Keratinocyte (primary cell): ENCODE data around the gene SMTN. TPM values are rescaled to one million over a fixed set of nuclear protein-coding genes. Genes with fewer than 3 reads are reported as not detected.

Experiments used
- DNase-seq: peaks from one replicate; pipeline ENCODE4 v3.0.0-alpha.2; 2011; ENCODE audit warnings: low read depth, missing footprints, low spot score
- FAIRE-seq: peaks from 2 replicates; lab custom pipeline; 2011; peaks lifted over from hg19 to GRCh38; lab: Jason Lieb, UNC
- H2AFZ ChIP-seq: 2 replicates; pipeline ENCODE4 v1.6.0; 2012; ENCODE audit warnings: low read length, control low read depth, inconsistent platforms; ENCODE audit not compliant: control insufficient read depth
- H3K27ac ChIP-seq: 2 replicates; pipeline ENCODE4 v1.5.1; 2011; ENCODE audit warnings: low read length; ENCODE audit not compliant: control insufficient read depth, insufficient read depth
- H3K27me3 ChIP-seq: 3 replicates; pipeline ENCODE4 v1.6.0; 2011; ENCODE audit warnings: low read length; ENCODE audit not compliant: control insufficient read depth, insufficient read depth; ENCODE audit errors: extremely low read depth
- H3K36me3 ChIP-seq, 2 experiments: 2 replicates in 1 of 2; 3 replicates in 1 of 2; pipeline ENCODE4 v1.5.1; 2011; ENCODE audit warnings: low read length in 2 of 2, mild to moderate bottlenecking in 1 of 2; ENCODE audit not compliant: control insufficient read depth in 2 of 2, insufficient read depth in 2 of 2; ENCODE audit errors: extremely low read depth in 1 of 2
- H3K4me1 ChIP-seq: 3 replicates; pipeline ENCODE4 v1.5.1; 2011; ENCODE audit warnings: low read length; ENCODE audit not compliant: control insufficient read depth, insufficient read depth; ENCODE audit errors: extremely low read depth
- H3K4me2 ChIP-seq: 3 replicates; pipeline ENCODE4 v1.6.0; 2011; ENCODE audit warnings: low read depth, low read length; ENCODE audit not compliant: control insufficient read depth, insufficient read depth; ENCODE audit errors: extremely low read depth
- H3K4me3 ChIP-seq, 3 experiments: fragments of 200-600 bp in 1 of 3; sonication (generic) in 1 of 3; 2 replicates in 2 of 3; 3 replicates in 1 of 3; pipeline ENCODE4 v1.5.1; 2011 to 2016; ENCODE audit warnings: low read length in 3 of 3, mild to moderate bottlenecking in 3 of 3, control low read depth in 2 of 3, inconsistent platforms in 1 of 3, low read depth in 1 of 3, mixed read lengths in 1 of 3, mixed run types in 1 of 3, moderate library complexity in 1 of 3; ENCODE audit not compliant: control insufficient read depth in 2 of 3, insufficient read depth in 2 of 3; ENCODE audit errors: extremely low read depth in 1 of 3
- H3K79me2 ChIP-seq: 2 replicates; pipeline ENCODE4 v1.6.0; 2012; ENCODE audit warnings: low read length; ENCODE audit not compliant: control insufficient read depth, insufficient read depth
- H3K9ac ChIP-seq: 3 replicates; pipeline ENCODE4 v1.6.0; 2011; ENCODE audit warnings: low read length; ENCODE audit not compliant: control insufficient read depth, insufficient read depth; ENCODE audit errors: extremely low read depth
- H3K9me1 ChIP-seq: 3 replicates; pipeline ENCODE4 v1.6.0; 2011; ENCODE audit warnings: low read length; ENCODE audit not compliant: control insufficient read depth, insufficient read depth; ENCODE audit errors: extremely low read depth
- H3K9me3 ChIP-seq: 2 replicates; pipeline ENCODE4 v1.5.1; 2012; ENCODE audit warnings: low read depth, low read length; ENCODE audit not compliant: control insufficient read depth
- H4K20me1 ChIP-seq: 3 replicates; pipeline ENCODE4 v1.6.0; 2011; ENCODE audit warnings: low read length; ENCODE audit not compliant: control insufficient read depth, insufficient read depth; ENCODE audit errors: extremely low read depth
- EZH2 ChIP-seq: IDR thresholded peaks from one replicate; pipeline ENCODE4 v1.6.1; 2012; ENCODE audit warnings: inconsistent platforms, mild to moderate bottlenecking, low read length, moderate library complexity
- dilution Hi-C: fragments of 300-500 bp; cut with MboI; formaldehyde crosslinking; loops from one replicate; pipeline ENCODE4 v1.7.0; 2020; ENCODE audit warnings: low sequenced_read_pairs; ENCODE audit not compliant: extremely low pct_ligation_motif_present
- polyA plus RNA-seq, 5 experiments: library from polyadenylated mRNA; depleted of rRNA in 3 of 5; stranded (reverse) in 3 of 5; stranded (forward) in 1 of 5; unstranded in 1 of 5; fragments of >200 nt; gene quantifications; 1 replicate in 1 of 5; 2 replicates in 3 of 5; 3 replicates in 1 of 5; pipeline versions ENCODE4 v1.2.1 to v1.2.3, GENCODE V29; 2011 to 2012; ENCODE audit warnings: missing spikeins in 2 of 5, low read depth in 1 of 5, low replicate concordance in 1 of 5
- TF ChIP-seq, protein P1 (sequence below), 3 experiments: IDR thresholded peaks in 1 of 3; conservative IDR thresholded peaks in 1 of 3; optimal IDR thresholded peaks in 1 of 3; 2 replicates in 2 of 3; 3 replicates in 1 of 3; pipeline versions ENCODE3 to v1.5.1; 2011; ENCODE audit warnings: low read length in 3 of 3, mild to moderate bottlenecking in 3 of 3, moderate library complexity in 2 of 3, control low read depth in 1 of 3, inconsistent platforms in 1 of 3; ENCODE audit not compliant: insufficient read depth in 2 of 3; ENCODE audit errors: extremely low read depth in 1 of 3

Gene SMTN
- polyA plus RNA-seq, 1 donor (not counting 4 experiments of a cell fraction or from before 2014, with no cell fraction given), result 61.2 TPM

DNA sequence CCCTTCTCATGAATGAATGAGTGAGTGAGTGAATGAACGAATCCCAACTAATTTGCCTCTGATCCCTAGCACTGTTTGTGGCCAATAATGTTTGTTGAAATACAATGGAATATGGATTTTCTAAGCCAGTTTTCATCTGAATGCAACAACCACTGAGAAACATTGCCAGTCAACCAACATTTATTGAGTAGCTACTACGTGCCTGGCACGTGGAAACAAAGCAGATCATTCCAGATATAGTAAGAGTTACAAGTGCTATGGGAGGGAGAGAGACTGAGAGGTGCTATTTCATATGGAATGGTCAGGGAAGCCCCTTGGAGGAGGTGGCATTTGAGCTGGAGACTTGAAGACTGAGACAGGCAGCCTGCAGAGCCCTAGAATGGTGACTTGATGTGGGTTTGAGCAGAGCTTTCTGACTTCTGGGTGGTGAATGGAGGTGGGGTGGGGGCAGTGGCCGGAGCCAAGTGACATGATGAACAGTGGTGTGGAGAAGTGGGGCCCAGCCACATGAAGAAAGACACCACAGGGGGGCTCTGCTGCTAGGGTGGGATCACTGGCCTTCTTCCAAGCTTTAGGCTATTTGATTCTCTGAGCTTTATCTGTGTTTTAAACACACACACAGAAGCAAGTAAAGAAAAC is 35.1 kb upstream of the SMTN start:
- H3K79me2 ChIP-seq, result no peaks in the 10 kb centered on the region
- H3K4me3 ChIP-seq, result no peak overlapping the region
- H3K27me3 ChIP-seq, result no peaks in the 10 kb centered on the region
- no peaks in the 10 kb centered on the region for H3K36me3 ChIP-seq
- no peaks in the 10 kb centered on the region for H3K4me1 ChIP-seq
- no peak overlapping the region for H3K9ac ChIP-seq
- TF ChIP-seq, protein P1, sequence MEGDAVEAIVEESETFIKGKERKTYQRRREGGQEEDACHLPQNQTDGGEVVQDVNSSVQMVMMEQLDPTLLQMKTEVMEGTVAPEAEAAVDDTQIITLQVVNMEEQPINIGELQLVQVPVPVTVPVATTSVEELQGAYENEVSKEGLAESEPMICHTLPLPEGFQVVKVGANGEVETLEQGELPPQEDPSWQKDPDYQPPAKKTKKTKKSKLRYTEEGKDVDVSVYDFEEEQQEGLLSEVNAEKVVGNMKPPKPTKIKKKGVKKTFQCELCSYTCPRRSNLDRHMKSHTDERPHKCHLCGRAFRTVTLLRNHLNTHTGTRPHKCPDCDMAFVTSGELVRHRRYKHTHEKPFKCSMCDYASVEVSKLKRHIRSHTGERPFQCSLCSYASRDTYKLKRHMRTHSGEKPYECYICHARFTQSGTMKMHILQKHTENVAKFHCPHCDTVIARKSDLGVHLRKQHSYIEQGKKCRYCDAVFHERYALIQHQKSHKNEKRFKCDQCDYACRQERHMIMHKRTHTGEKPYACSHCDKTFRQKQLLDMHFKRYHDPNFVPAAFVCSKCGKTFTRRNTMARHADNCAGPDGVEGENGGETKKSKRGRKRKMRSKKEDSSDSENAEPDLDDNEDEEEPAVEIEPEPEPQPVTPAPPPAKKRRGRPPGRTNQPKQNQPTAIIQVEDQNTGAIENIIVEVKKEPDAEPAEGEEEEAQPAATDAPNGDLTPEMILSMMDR (optimal IDR thresholded peaks at IDR 0.05 in 1 of 3, IDR thresholded peaks at IDR 0.05 in 1 of 3, conservative IDR thresholded peaks at IDR 0.05 in 1 of 3; ENCODE audit: extremely low read depth in 1 of 3, insufficient read depth in 2 of 3, low read length in 3 of 3), result no peak
- TF ChIP-seq EZH2, result no peak
- H3K27ac ChIP-seq, result no peak overlapping the region
- H3K4me2 ChIP-seq, result no peak overlapping the region
- dilution Hi-C loops, result no loop called here
- FAIRE-seq, result no peak
- no peak for DNase-seq
- H3K9me3 ChIP-seq, result no peaks in the 10 kb centered on the region
- H4K20me1 ChIP-seq, result no peaks in the 10 kb centered on the region
- no peak overlapping the region for H2AFZ ChIP-seq
- H3K9me1 ChIP-seq, result no peaks in the 10 kb centered on the region

DNA sequence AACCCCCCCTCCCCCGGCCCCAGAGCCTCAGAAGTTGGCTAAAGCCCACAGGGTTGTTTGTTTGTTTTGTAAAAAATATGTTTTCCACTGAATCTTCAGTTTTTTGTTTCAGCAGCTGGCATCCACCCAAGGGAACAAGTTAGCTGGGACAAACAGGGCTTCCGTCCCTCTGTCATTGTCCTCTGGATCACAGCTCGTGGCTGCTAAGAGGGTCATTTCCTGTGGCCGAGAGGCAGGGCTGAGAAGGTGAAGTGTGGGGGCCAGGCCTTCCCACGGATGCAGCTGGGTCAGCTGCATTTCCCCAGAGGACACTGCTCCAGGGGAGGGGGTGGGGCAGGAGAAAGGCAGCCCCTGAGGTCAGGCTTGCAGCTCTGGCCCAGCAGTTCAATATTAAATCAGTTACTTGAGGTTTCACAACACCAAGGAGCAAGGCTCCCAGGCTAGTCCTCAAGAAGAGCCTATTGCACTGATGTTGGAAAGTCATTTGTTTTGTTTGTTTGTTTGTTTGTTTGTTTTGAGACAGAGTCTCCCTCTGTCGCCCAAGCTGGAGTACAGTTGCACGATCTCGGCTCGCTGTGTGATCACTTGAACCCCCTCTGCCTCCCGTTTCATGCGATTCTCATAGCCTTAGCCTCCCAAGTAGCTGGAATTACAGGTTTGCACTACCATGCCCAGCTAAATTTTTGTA is 34.4 kb upstream of the SMTN start:
- Histone ChIP-seq H4K20me1 (no peaks in the 10 kb centered on the region), H3K79me2 (no peaks in the 10 kb centered on the region), H3K4me1 (no peaks in the 10 kb centered on the region), H3K9ac (no peak overlapping the region), H3K4me3 (no peak overlapping the region), H3K9me3 (no peaks in the 10 kb centered on the region), H3K27me3 (no peaks in the 10 kb centered on the region), H2AFZ (no peak overlapping the region), H3K36me3 (no peaks in the 10 kb centered on the region), H3K9me1 (no peaks in the 10 kb centered on the region), H3K27ac (no peak overlapping the region), H3K4me2 (no peak overlapping the region)
- TF ChIP-seq, protein P1 (optimal IDR thresholded peaks at IDR 0.05 in 1 of 3, IDR thresholded peaks at IDR 0.05 in 1 of 3, conservative IDR thresholded peaks at IDR 0.05 in 1 of 3; ENCODE audit: extremely low read depth in 1 of 3, insufficient read depth in 2 of 3, low read length in 3 of 3), result no peak
- no peak for TF ChIP-seq EZH2
- no peak for DNase-seq
- FAIRE-seq, result no peak
- dilution Hi-C loops, result no loop called here
